HG03439 (cell line): ENCODE results near the gene METTL8.
"Not testable (repeated sequence)": the region's sequence is repeated elsewhere in the genome, so short reads cannot be mapped to it uniquely, and the experiment has no call there.

ENCODE experiments used
- ATAC-seq: cut with Tn5 transposase; IDR thresholded peaks from one replicate; pipeline ENCODE4 v1.9.1; 2021; ENCODE audit warnings: mild to moderate bottlenecking, moderate library complexity; ENCODE audit not compliant: unreplicated experiment

Gene METTL8

DNA sequence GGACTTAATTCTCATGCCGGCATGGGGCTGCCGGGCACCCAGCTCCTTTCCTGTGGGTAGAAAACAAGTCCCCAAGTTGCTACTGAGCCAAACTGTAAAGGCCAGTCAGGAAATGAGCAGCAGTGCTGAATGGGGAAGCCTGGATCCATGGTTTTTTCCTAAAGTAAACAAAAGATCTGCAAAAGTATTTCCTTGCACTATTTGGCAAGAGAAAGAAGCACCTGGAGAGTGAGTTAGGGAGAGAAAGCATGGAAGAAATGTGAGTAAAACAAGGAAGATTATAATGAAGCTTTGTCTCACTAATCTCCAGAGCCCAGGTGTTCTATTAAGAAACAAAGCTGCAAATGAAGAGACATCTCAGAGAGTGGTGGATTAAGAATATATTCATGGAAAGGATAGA is 117.6 kb downstream of the METTL8 start:
- ATAC-seq = no peak

DNA sequence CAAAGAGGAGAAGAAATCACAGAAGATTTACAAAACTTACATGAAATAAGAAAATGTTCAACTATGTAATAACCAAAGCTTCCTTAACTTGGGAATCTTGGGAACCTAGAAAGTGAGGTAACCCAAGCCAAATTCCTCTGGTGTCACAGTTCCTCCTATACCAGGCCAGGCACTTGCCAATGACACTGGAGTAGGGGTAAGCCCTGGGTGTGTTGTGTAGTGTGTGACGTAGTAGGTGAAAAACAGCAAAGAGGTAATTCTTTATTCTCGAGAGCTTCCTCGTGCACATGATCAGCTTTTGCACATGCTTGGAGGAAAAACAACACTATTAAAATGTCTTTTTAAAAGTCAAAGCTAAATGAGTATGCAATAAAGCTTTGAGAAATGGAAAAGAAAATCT is 118.0 kb downstream of the METTL8 start:
- no peak for ATAC-seq

DNA sequence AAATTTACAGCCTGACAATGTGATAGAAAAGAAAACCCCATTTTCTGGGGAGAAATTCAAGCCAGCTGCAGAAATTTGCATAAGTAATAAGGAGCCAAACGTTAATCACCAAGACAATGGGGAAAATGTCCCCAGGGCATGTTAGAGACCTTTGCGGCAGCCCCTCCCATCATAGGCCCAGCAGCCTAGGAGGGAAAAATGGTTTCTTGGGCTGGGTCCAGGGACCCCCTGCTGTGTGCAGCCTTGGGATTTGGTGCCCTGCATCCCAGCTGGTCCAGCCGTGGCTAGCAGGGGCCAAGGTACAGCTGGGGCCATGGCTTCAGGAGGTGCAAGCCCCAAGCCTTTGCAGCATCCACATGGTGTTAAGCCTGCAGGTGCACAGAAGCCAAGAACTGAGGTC is 121.6 kb downstream of the METTL8 start:
- ATAC-seq = not testable (repeated sequence)

GRCh38 chr2:171311589-171311988 is 122.2 kb downstream of the METTL8 start:
- not testable (repeated sequence) for ATAC-seq

DNA sequence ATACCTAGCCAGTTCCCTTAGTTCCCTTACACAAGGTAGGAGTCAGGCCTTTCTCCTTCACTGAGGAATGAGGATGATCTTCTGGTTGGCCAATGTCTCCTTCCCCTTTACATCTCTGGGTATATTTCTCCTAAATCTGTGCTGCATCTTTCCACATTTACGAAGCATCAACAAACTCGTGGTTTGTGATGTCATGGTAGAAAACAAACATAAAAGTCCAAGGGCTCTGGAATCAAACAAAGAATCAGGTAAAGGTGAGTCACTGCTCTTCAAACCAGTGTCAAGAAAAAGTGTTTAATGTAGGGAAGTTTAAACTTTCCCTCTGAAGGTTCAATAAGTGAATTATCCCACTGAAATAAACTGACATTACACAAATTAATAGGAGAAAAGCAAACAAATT is 122.9 kb downstream of the METTL8 start:
- no peak for ATAC-seq

DNA sequence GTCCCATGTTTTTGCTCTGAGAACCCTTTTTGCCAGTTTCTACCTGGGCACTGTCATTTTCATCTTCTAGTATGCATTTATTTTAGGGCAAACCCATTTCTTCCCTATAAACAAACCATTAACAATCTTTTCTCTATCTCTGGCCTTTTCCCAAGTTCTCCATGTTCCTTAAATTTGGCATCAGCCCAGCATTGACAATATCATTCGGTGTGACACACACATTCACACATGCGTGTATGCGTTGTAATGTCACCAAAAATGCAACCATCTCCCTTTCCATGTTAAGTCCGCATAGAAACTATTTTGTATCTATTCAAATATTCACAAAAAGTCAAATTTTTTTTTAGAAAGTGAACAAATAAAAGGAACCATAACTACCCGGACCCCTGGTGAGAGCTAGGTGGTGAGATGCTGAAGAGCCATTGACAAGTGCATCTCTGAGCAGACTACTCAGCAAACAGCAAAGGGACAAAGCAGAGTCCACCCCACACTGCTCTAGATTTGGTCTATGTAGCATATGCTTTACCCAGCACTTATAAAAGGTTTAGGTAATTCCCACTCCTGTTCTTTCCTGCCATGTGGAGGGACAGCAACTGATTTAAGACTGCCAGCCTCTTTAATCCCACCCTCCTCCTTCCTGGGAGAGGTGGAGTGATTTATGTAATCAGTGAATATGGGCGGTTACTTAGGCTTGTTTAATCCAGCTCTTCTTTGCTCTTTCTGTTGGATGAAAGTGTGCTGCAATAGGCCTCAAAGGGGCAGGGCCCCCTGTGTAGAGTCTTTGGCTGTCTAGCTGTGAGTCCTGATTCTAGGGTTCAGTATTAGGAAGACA is 124.1 kb downstream of the METTL8 start:
- ATAC-seq = no peak

GRCh38 chr2:171308280-171309054 is 125.3 kb downstream of the METTL8 start:
- ATAC-seq = no peak

DNA sequence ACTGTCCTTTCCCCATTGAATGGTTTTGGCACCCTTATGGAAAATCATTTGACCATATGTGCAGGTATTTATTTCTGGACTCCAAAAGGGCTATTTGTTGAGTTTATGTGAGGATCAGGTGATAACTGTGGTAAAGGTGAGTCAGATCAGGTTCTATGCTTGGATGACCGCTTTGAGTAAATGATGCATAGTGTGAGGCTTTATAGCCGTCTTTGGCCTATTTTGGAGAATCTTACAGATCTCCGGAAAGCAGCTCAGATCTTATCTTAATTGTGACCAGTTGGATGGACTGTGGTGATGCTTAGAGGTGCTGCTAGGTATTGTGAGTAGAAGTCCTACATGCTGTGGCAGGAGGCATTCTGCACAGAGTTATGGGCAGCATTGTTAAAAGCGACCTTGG is 126.2 kb downstream of the METTL8 start:
- no peak for ATAC-seq

DNA sequence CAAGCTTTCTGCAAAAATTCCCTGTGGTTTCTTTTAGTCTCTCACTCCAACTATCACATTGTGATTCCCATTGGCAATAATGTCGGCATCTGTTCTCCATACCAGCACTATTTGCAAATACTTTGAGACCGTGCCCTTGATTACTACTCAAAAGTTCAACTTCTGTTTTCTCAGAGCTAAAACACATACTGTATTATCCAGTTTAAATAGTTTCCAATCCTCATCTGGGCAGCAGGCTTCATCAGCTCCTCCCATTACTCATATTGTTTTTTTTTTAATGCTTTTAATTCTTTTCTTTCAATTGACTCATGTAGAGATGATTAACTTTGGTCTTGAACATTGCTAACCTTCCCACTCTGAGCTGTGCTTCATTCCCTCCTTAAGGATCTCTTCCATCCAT is 135.8 kb downstream of the METTL8 start:
- ATAC-seq = no peak

DNA sequence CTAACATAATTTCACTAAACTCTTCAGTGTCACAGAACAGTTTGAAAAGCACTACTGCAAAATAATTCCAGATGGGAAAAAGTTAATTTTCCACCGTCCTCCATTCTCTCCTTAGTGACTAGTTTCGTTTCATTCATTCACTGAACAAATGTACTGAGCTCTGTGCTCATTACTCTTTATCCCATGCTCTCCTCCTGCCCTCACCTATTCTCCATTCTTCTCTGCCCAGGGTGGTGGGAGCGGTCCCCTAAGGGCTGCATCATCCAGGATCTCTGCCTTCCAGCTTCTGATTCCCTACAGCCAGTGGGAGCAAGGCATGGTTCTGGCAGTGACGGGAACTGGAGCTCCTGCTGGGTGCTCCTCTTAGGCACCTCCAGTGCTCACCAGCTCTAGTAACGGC is 139.2 kb downstream of the METTL8 start:
- no peak for ATAC-seq

DNA sequence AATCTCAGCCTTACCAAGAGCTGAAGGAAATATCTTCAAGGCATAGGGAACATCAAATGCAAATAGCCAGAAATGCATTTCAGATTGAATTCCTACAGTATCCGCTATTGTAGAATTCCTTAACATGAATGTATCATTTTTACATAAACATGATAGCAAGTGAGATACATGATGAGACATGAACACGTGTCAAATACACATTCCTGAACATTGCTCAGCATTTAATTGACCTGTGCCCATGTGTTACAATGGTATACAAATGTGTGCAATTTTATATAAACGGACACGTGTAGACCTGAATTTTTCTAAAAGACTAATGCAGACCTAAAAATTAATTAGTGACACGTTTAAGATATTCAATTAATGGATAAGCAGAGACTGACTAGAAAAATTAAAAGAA is 140.1 kb downstream of the METTL8 start:
- ATAC-seq = no peak

- no peak for ATAC-seq
These were observed 143.8 kb downstream of the METTL8 start for GRCh38 chr2:171289991-171290390.

GRCh38 chr2:171289316-171289715 is 144.5 kb downstream of the METTL8 start:
- ATAC-seq = no peak

DNA sequence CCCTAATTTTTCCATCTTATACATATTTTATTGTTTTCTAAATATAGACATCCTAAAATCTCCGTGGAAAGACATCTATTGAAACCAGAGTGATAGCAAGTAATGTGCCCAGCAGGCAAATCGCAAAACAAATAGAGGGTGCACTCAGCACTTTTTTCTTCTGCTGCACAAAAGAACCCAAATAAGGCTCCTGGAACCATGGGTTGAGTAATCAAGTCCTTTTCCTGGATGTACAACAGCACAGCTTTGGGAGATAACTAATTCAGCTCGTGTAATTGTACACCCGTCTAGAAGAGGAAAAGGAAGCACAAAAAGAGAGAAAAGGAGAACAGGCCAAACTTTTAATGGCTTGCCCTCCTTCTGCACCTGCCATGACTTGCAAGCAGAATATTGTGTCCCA is 146.2 kb downstream of the METTL8 start:
- ATAC-seq = no peak

DNA sequence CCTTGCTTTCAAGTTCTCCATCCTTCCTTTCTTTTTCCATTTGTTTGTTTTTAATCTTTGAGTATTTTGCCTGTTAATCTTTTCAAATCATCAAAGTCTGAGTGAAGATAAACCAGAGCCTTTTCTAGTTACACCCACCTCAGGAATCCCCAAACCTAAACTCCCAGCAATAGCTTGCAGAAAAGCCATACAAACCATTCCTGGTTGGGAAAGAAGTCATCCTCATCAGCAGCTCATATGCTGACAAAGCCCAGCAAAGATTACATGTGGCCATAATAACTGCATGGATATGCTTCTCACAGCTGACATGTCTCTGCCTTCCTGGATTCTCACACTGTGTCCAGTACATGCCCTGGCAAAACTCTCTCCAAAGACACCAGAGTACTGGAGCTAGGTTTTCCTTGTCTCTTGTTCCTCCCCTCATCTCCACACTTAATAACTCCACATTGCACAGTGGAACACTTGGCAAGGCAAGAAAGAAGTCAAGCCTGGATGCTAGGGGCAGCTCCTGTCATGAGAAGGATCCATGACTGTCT is 146.7 kb downstream of the METTL8 start:
- no peak for ATAC-seq

GRCh38 chr2:171281110-171281509 is 152.7 kb downstream of the METTL8 start:
- ATAC-seq = no peak

DNA sequence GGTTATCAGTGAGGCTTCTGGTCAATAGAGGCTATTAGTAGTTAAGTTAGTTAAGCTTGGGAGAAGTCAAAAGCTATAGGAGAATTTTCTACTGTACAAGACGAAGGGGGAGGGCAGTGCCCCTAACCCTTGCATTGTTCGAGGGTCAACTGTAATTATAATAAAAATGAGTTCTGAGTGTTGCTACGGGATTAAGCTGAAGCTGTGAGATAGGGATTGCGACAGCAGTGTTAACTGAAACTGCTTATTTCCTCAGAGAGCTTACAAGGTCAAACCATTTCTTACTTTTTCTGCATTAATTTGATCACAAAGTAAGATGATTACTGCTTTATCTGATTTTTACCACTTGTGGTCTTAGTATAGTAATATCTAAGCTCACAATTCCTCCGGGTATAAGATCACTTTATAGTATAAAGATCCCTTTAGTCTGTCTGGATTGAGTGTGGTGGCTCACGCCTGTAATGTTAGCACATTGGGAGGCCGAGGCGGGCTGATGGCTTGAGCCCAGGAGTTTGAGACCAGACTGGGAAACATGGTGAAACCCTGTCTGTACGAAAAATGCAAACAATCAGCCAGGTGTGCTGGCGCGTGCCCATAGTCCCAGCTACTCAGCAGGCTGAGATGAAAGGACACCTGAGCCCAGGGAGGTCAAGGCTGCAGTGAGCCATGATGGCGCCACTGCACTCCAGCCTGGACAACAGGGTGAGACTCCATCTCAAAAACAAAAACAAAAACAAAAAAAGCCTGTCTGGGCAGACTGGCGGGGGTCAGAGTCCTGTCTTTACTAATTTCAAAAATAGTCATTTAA is 153.6 kb downstream of the METTL8 start:
- ATAC-seq = no peak

GRCh38 chr2:171274757-171275156 is 159.0 kb downstream of the METTL8 start:
- ATAC-seq = no peak

DNA sequence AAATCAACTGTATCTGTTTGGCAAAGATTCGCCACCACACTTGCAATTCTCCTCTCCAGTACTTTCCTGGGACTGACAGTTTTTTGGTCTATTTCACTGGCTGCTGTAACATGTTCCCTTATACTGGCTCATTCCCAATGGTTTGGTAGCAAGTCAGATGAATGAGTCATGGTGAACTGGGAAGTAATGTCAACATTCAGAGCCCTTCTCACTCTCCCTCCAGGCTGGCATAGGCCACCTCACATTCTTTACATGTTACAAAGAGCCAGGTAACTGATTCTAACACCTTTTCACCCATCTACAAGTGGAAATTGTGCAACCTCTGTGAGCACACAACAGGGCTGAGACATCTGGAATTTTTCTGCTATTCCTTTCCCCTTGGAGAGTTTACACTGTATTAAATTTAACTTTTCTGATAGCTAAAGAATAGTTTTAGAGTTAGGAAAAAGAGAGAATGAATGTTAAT is 161.8 kb downstream of the METTL8 start:
- ATAC-seq = no peak

DNA sequence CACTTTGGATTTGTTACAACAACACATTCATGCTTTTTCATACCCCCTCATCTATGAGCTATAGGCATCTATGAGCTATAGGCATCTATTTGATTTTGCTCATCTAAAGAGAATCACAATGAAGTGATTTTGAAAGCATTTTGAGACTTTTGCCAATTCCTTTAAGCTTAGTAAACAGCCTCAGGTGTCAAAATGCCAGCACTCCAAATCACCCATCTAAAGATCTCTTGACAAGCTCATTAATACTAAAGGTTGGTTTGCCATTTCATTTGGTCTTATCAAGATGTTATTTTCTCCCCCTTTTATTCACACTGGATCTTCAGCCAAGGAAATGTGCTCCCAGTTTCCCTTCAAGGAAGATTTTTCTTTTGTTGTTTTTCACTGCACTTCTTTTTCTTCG is 162.4 kb downstream of the METTL8 start:
- ATAC-seq = no peak
